Stimulated activated naive CD4-positive, alpha-beta T cell treated with Interleukin-2 at 50 U/mL for 16 hours (primary cell): ENCODE results near the gene OR56A1.

Experiments used
- DNase-seq: peaks from one replicate; lab custom pipeline; 2025; lab: John Stamatoyannopoulos, UW

The OR56A1 gene

DNA sequence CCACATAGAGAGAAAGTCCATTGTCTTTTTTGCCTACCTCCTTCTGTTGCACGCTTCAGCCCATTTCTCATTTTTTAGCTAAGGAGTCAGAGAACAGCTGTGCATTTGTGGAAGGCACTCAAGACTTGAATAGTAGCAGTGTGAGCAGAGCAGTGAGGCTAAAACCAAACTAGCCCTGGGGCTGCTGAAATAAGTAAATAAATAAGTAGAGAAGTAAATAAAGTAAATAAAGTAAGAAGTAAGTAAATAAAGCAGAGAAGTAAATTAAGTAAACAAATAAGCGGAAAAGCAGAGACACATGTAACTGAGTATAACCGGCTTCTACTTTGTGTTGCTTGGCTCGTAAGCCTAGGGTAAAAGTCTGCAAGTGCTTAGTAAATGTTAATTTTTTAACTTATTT, 41.4 kb downstream of the OR56A1 start:
- no peak for DNase-seq

DNA sequence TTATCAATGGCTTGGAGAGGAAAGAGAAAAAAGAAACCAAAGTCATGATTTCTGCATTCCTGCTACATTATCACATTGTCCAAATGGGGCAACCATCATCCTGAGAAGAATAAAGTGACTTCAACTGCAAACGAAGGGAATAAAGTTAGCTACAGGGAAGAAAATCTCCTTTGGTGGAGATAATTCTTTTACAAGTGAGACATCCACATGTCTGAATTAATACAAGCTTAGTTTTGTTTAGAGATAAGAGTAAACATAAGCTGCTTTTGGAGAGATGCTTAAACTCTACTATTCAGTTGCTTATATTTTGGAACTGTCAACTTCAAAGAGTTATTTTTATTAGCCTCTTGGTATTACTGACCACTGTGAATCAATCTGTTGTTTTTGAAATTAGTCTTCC, 43.7 kb downstream of the OR56A1 start, which contains the start of gene OR52L1:
TSS of gene OR52L1 (minus strand) at position 101 of the 400 bp plus-strand sequence. CDS start at position 46, 55 bp downstream.
- no peak for DNase-seq

DNA sequence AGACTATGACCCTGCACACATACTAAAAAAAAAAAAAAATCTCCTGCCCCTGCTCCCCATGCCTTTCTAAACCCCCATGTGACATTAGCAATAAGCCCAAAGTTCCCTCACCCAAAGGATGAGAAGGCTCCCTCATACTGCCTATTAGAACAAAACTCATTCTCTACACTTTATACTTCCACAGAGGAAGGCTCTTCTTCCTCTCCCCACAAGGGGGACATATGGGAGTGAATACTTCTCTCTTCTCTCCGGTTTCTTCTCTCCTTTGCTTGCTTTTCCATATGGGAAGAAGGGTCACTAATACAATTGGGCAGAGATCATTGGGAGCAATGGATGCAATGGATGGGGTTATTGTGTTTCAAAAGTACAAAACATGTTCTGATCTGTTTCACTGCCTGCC, 47.1 kb downstream of the OR56A1 start:
- no peak for DNase-seq

DNA sequence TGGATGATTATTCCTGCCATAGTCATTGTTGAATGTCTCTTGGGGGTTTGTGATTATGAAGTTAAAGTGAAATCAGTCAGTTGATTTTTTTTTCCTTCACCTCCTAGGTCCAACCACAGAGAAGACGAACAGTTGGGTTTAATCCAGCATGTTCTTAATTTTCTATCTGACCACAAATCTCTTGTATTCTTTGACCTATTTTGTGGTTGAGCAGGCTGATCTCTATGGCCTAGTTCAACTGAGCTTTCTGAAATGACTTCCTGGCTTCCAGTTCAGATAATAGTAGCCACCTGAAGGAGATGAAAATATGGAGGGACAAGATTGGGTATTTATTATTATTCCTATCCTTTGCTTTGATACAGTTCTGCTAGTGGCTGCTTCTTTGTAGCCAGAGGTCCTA, 57.0 kb downstream of the OR56A1 start:
- DNase-seq: no peak
